HG03460 (cell line): Measurements from ENCODE around the gene MFAP3L.

ENCODE experiments used
- ATAC-seq: cut with Tn5 transposase; IDR thresholded peaks from one replicate; pipeline ENCODE4 v1.9.1; 2021; ENCODE audit not compliant: unreplicated experiment

MFAP3L gene

DNA sequence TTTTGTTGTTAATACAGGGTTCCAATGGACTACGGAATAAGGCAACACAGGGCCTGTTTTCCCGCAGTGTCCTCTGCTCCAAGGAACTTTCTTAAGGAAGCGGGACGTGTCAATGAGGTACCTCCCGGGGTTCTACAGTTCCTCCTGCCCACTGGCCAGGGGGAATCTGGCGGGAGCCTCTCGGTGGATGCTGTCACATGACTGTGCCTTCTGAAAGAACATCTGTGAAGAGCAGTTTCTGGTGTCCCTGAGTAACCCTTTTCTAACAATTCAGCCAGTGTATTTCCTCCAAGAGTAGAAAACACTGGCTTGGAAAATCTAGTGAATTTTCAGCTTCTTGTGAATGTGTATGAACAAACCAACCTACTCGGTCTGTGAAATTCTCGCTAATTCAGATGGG lies 32.7 kb downstream of the MFAP3L start:
- no peak for ATAC-seq

DNA sequence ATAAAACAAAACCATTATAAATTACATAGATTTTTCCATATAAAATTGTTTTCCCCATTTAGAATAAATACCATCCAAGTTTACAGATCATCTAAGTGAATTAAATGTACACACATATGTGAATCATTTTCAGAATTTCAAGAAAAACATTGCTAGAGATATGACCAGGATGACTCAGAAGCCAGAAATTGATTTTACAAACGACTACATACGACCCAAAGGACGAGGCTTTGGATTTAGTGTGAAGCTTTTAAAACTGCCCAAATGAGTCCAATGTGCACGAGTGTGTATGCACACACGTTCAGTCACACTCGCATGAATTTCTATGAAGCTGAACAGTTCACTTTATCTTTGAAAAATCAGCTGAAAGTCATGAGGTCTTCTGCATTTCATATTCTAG lies 37.9 kb downstream of the MFAP3L start:
- no peak for ATAC-seq

DNA sequence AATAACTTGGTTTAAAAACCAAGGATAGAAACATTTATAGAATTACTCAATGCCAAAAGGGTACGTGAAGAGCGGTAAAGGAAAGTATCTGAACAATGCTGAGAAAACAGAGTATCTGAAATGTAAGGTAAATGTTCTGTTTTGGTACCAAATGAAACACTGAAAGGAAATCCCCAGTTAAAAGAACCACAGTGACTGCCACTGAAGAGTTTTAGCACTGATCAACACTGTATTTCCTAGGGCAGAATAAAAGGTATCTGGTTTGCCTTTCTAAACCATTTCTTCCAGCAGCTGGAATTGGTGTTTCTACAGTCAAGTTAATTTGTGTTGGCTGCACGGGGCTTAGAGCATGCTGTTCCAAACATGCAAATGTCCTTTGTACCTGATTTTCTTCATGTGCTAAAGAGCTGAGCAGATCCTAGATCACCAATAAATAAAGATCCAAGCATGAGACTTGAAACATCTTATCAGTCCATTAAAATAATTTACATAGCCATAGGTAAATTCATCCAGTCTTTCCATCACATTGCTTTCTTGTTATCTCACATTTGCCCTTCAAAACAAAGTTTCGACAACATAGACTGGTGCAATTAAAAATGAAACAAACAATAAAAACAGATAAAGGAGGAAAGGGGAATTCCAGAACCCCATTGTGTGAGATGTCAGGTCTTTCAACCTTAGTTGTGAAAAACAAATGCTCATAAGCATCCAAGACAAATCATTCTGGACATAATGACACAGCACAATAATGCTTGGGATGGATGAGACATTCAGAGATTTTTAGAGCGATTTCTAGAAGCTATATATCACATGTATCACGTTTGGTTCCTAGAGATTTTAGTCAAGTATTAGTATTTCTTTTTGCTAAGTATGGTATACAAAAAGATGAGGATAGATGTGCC lies 38.6 kb downstream of the MFAP3L start:
- ATAC-seq: no peak

DNA sequence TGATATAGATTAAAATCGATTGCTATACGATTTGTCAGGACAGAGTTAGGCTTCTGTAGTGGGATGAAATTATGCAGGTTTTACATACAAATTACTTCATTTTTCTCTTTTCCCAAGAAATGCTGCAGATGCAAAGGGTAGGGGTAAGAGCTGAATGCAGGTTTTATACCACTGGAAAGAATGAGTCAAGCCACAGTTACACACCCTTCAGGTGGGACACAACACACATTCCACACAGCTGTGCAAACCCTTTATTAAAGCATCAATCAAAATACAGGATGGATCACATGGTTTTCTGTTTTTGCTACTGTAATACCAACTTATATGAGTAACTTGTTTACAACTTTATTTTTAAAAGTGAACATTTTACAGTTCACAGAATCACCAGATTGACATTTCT lies 39.8 kb downstream of the MFAP3L start:
- no peak for ATAC-seq

DNA sequence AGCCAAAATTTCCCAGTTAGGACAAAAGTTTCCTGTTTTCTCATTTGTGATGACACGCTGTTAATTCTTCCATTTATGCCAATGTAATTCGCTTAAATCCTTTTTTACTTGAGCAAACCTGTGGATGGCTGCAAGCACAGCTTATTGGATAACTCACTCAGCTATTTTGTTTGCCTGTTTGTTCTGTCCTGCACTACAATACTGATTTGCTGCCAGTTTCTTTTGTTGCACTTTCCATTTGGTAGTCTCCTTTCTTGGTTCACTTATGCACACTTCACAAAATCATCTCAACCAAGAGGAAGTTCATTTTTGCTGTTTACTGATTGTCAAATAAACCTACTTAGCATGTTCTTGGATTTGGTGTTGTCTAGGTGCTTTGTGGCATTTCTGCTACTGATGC lies 40.3 kb downstream of the MFAP3L start:
- no peak for ATAC-seq

DNA sequence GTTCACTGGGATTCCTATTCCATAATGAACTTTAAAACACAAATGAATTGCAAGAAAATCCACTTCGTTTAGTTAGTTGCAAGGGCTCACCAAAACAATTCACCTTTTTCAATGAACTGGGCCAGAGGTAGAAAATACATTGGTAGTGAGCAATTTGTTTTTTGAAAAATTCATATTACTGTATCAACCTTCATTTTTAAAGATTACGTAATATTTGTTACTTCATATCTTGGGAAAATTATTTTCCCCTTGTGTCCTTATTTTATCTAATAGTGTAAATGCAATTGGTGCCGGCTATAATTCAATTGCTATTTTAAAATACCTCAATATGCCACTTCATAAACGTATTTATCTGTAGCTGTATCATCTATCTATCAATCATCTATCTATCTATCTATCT lies 41.5 kb downstream of the MFAP3L start:
- ATAC-seq: no peak

DNA sequence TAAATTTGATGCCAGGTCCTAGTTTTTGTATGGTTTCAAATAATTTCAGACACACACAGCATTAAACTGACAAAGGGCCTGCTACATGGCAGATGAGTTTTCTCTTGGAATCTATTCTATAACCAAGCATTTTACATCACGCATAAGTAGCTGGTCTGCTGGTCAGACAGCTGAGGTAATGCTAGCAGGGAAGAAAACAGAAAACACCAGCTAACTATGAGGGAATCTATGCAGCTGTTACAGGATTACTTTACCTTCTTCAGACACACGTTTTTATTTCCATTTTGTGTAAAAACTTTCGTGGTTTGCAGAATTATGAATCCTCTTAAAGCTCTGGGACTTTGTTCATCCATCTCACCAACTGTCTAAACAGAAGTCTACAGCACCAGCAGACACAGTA lies 42.0 kb downstream of the MFAP3L start:
- no peak for ATAC-seq

DNA sequence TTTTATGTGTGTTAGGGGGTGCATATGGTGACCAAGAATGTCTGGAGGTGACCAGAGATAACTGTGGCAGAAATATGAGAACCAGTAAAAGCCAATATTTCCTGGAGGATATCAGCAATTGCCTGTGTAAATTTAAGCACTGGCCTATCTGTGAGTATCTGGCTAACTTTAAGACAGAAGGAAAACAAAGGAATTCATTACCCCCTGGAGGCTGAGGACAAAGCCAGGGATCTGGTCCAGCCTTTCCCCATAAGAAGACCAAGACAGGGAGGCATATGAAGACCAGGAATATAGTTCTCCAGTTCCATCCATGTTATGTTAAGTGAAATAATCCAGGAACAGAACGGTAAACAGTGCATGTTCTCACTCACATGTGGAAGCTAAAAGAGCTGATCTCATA lies 49.2 kb downstream of the MFAP3L start:
- no peak for ATAC-seq

DNA sequence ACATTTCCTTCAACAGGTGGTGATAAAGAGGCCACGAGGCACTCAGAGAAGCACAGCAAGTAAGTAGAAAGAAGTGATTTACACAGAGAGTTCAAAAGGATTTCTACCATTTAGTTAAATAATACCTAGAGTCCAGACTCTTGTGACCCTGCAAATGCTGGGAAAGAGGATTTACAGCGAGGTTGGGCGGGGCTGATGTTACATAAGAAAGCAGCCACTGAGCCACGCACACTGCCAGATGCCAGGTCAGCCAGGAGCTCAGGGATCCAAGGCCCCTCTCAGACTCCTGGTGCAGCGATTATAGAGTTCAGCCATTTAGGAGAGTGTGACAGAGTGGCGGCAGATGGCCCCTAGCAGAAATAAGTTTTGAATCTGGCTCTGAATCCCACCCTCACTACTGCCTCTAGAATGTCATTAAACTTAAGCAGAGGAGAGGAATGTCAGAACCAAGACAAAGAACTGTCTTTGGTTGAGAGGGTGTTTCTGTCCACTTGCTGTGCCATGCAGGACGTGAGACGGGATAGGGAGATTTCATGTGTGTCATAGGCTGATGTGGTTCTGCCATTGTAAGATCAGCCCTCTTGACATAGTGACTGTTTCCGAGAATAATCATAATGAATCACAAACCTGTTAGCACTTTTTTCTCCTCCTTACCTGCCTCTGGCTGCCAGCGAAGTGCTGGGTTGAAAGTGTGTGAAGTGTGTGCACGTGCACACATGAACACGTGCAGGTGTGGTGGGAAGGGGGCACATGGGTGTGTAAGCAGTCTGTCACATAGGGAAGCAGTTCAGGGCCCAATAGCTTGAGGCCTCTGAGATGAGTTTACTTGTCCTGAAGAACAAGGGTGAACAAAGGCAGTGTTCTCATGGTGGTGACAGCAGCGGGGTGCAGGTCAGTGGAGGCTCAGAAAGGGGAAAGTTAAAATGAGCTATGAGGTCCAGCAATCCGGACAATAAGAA lies 50.1 kb downstream of the MFAP3L start:
- no peak for ATAC-seq

DNA sequence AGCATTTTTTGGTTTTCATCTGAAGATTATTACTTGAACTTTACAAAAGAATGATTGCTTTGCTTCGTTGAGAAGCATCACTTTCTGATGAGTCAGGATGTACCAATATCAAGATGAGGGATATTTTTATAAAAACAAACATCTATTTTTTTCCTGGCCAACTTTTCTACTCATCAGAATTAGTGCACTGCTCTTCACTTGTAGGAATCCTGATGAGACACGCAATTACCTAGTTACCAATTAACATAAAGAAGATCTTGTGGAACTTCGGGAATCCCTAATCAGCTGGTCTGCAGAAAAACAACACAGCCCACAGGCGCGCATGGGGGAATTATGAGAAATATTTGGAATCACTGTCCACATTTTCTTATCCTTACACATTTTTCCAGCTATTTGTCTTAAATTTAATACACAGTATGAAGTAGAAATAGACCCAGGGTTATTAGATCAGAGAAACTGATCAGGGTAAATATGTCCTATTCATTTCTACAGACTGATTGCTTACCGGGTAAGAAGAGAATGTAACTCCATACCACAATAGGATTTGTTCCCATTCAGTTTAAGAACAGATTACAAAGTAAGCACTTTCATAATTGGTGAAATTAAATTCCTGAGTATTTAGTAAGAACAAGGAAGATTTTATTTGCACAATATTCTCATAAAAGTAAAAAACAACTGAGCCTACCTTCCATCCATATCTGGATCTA lies 50.9 kb downstream of the MFAP3L start:
- ATAC-seq: no peak

DNA sequence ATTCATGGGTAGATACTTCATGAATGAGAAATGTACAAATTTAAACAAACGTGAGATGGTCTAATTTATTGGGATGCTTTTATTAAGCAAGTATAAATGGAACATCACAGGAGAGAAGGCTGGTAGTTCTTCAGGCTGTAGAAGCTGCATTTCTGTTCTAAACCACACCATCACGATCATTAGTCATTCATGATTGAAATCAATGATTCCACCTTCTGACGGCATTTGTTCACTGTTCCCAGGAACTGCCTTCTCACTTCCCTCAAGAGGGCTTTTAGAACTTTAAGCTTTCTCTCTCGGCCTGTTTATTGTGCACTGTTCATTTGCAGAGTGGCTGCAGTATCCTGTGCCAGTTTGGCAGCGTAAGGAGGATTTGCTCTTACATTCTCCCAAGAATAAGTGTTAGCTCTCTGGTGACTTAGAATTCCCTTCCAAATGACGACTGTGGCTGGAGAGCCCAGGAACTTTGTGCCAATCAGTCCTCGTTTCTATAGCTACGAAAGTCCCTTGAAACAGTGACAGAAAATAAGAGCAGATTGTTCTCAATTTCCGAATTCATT lies 54.7 kb downstream of the MFAP3L start:
- no peak for ATAC-seq

DNA sequence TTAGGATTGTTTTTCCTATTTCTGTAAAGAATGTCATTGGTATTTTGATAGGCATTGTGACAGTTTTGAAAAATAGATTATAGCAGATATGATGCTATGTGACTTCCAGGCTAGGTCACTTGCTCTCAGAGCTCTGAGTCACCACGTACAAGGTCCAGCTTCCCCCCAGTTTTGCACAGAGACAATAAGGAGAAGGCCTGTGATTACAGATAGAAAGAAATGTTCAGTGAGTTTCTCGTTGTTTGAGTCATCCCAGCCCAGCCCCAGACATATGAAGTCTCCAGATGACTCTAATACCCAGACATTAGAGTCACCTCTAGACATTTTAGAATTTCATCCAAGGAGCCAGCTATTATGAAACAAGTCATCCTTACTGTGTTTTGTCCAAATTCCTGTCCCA lies 57.2 kb downstream of the MFAP3L start:
- ATAC-seq: no peak

DNA sequence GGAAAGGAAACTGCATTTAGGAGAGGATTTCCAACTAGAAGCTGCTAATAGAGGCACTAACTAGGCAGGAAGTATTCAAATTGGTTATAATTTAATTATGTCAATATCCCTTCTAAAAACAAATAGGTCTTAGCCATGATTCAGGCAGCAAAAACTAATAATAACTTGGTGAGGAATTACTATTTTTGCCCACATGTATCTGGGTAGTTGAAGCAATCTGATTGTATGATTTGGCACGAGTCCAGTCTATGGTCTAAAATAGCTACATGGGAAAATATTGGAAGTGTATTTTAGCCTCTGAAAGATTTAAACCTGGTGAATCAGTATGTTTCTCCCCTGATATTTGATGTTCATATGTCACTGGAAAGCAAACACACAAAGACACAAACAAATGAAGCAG lies 62.2 kb downstream of the MFAP3L start:
- ATAC-seq: no peak

DNA sequence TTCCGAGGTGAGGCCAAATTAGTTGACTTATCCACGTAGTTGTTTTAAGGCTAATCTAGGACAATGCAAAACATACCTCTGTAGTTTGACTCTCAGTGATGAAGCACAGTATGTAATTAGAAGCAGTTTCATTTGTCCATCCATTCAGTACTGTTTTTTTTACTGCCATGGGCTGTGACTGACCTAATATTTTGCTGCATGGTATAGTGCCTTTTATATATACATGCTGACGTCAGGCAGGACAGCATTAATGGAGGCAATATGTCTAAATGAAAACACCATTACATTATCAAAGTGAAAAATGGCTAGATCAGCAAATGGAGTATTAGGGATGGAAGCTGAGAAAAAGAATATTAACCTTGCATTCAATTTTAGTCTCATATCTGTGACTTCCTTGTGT lies 66.9 kb downstream of the MFAP3L start:
- ATAC-seq: no peak

DNA sequence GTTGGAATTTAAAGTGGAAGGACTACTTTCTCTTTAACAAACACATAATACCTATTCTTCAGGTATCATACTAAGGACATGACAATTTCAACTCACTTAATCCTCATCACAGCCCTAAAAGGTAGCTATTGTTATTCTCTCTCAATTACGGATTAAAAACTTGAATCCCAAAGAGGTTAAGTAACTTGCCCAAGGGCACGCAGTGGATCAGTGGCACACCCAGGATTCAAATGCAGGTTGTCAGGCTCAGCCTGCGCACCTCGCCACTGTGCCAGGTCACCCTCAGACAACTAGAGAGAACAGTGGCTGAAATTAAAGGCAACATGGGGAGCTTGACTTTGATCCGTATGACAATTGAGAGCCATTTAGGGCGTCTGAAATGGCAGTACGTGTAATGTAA lies 67.6 kb downstream of the MFAP3L start:
- no peak for ATAC-seq

DNA sequence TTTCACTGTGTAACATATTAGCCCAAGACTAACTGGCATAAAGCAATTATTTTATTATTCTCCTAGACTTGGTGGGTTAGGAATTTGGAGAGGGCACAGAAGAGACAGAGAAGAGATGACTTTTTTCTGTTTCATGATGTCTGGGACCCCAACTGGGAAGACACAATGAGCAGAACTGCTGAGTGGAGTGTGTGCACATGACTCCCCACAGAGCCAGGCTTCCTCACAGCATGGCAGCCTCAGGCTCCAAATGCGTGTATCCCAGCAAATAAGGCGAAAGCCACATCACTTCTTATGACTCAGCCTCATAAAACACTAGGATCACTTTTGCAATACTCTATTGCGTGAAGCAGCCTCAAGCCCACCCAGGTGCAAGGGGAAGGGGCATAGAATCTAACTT lies 68.4 kb downstream of the MFAP3L start:
- no peak for ATAC-seq

DNA sequence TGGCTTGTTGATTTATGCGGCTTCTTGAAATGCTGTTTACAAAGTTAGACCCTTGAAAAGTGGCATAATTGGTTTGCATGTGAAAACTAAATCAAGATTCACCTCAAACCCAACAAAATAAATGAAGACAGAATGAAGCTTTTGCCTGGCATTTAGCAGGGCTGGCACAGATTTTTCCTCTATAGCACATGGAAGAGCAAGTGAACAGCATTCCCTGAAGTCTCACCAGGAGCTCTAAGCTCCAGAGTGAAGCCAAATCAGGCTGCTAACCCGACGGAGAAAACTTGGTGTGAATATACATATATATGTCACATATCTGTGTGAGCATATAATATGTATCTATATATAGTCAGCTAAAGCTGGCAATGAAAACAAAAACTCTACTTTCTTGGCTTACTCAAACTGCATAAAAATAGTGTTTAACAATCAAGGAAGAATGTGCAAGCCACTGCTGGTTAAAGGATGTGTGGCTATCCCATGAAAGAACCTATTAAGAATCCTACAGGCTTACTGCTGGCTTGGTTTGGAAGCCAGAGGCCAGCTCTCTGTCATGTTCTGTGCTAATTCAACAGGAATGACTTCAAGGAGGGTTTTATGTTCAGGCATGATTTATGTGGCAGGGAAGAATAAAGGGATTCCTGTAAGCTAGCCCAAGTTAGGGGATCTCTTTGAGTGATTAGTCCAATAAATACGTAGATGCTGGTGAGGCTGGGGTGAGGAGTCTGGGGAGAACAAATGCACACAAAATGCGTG lies 69.9 kb downstream of the MFAP3L start:
- ATAC-seq: no peak

DNA sequence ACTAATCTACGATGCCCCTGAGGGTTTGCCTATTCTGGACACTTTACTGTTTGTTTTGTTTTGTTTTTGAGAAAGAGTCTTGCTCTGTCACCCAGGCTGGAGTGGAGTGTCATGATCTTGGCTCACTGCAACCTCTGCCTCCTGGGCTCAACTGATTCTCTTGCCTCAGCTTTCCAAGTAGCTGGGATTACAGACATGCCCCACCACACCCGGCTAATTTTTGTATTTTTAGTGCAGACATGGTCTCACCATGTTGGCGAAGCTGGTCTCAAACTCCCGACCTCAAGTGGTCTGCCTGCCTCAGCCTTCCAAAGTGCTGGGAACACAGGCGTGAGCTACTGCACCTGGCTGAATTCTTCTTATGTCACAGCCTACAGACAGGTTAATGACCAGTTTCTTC lies 70.7 kb downstream of the MFAP3L start:
- ATAC-seq: no peak

DNA sequence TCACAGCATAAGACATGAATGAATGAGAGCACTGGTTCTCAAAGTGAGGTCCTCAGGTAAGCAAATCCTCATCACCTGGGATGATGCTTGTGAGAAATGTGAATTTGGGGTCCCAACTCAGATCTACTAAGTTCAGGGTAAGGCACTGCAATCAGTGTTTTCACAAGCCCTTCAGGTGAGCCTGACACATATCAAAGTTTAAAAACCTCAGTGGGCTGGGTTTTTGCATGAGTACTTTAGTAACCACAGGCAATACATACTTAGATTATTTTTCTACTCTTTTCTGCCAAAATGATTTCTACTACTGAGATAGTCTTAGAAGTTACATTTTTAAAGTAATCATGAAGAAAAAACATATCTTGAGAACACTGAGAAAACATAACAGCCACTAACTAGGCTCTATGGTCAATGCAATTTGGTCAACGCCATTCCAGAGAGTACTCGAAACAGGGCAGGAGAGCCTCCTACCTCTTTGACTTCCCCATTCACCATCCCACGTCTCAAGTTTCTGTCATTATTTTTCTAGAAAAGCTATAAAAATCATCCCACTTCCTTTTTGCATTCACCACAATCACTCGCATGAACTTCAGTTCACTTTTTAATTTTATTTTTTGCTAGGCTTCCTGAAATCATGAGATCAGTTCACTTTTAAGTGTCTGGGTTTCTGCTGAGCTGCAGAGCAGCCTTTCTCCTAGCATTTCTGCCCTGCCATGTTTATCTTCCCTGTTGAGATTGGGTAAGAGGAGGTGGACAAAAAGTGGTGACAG lies 73.8 kb downstream of the MFAP3L start:
- peak; percentile 66 for ATAC-seq

DNA sequence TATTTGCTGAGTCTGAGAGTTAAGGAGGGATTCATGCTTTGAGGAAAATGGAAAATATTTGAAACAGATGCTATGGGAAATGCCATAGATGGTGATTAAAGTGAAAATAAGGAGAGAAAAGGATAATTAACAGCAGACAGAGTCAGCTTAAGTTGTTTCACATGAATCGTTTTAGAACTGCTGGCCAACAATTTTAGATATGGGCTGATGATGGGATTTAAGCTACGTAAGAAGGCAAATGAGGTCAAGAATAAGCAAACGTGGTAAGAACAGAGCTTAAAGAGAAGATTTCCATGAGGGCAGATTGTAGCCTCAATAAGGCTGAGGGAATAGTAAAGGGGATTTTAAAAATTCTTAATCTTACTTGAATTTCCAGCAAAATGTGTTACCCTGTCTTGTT lies 77.9 kb downstream of the MFAP3L start:
- ATAC-seq: no peak
